WTC11 (cell line): ENCODE measurements around the gene PCED1A. TPM values are rescaled to one million over a fixed set of nuclear protein-coding genes. Genes with fewer than 3 reads are reported as not detected.

Source experiments
- ATAC-seq: fragments of 200-7000 bp; cut with Tn5 transposase; 2 replicates; pipeline ENCODE4 v1.10.0; 2021; ENCODE audit warnings: mild to moderate bottlenecking, moderate library complexity
- CTCF ChIA-PET: fragments of 300-600 bp; sonication (Branson Sonifier 250); formaldehyde crosslinking; loops from one replicate; lab custom pipeline; 2021; ENCODE audit warnings: antibody characterized with exemption; lab: Charles Lee
- POLR2A ChIA-PET: fragments of 350-600 bp; sonication (Branson Sonifier 250); formaldehyde crosslinking; loops from one replicate; lab custom pipeline; 2021; ENCODE audit warnings: antibody characterized with exemption; lab: Charles Lee
- DNase-seq: peaks from one replicate; pipeline ENCODE4 v3.0.0; 2021; ENCODE audit warnings: low spot score
- H3K27ac Mint-ChIP-seq: 2 replicates; pipeline ENCODE4 v1.8.0; 2021; ENCODE audit warnings: mixed read lengths
- H3K27me3 Mint-ChIP-seq: 2 replicates; pipeline ENCODE4 v1.8.0; 2021; ENCODE audit warnings: low read depth, mild to moderate bottlenecking, moderate library complexity, mixed read lengths
- H3K36me3 Mint-ChIP-seq: 2 replicates; pipeline ENCODE4 v1.8.0; 2021; ENCODE audit warnings: mixed read lengths
- H3K4me1 Mint-ChIP-seq: 2 replicates; pipeline ENCODE4 v1.8.0; 2022; ENCODE audit warnings: mixed read lengths
- H3K4me3 Mint-ChIP-seq: 2 replicates; pipeline ENCODE4 v1.8.0; 2021; ENCODE audit warnings: mild to moderate bottlenecking, moderate library complexity, mixed read lengths
- H3K9me3 Mint-ChIP-seq: 2 replicates; pipeline ENCODE4 v1.8.0; 2021; ENCODE audit warnings: mixed read lengths
- ATF6 ChIP-seq: sonication (generic); formaldehyde crosslinking; IDR thresholded peaks from 2 replicates; pipeline ENCODE4 v1.8.1; 2023; ENCODE audit warnings: mild to moderate bottlenecking, missing genetic modification reagents
- CDX4 ChIP-seq: fragments of 250-450 bp; sonication (Bioruptor Pico); IDR thresholded peaks from 2 replicates; pipeline ENCODE4 v1.9.0; 2021; ENCODE audit warnings: moderate library complexity, mild to moderate bottlenecking, inconsistent platforms, borderline replicate concordance
- ESRRA ChIP-seq: sonication (generic); formaldehyde crosslinking; IDR thresholded peaks from 2 replicates; pipeline ENCODE4 v1.8.1; 2022; ENCODE audit warnings: mild to moderate bottlenecking, missing genetic modification reagents, borderline replicate concordance
- HMGA2 ChIP-seq: fragments of 250-450 bp; sonication (Bioruptor Pico); IDR thresholded peaks from 2 replicates; pipeline ENCODE4 v1.4.0; 2021; ENCODE audit warnings: mild to moderate bottlenecking, moderate library complexity
- NFATC4 ChIP-seq: fragments of 250-450 bp; sonication (Bioruptor Pico); IDR thresholded peaks from 2 replicates; pipeline ENCODE4 v1.9.0; 2021; ENCODE audit warnings: mild to moderate bottlenecking
- NR2C2 ChIP-seq: sonication (generic); formaldehyde crosslinking; IDR thresholded peaks from 2 replicates; pipeline ENCODE4 v1.8.0; 2022; ENCODE audit warnings: mild to moderate bottlenecking, missing genetic modification reagents
- RORB ChIP-seq: fragments of 250-450 bp; sonication (Bioruptor Pico); IDR thresholded peaks from 2 replicates; pipeline ENCODE4 v1.9.0; 2021; ENCODE audit warnings: mild to moderate bottlenecking
- SMAD4 ChIP-seq: sonication (generic); formaldehyde crosslinking; IDR thresholded peaks from 2 replicates; pipeline ENCODE4 v1.8.0; 2022; ENCODE audit warnings: mild to moderate bottlenecking, missing genetic modification reagents
- TCF7 ChIP-seq: sonication (generic); formaldehyde crosslinking; IDR thresholded peaks from 2 replicates; pipeline ENCODE4 v1.8.0; 2022; ENCODE audit warnings: mild to moderate bottlenecking, low read depth, missing genetic modification reagents, moderate library complexity
- ZBTB21 ChIP-seq: sonication (generic); formaldehyde crosslinking; IDR thresholded peaks from 2 replicates; pipeline ENCODE4 v1.8.1; 2023; ENCODE audit warnings: mild to moderate bottlenecking, missing genetic modification reagents, borderline replicate concordance
- ZNF138 ChIP-seq: sonication (generic); formaldehyde crosslinking; conservative IDR thresholded peaks from 2 replicates; pipeline ENCODE4 v1.8.1; 2022; ENCODE audit warnings: mild to moderate bottlenecking, moderate library complexity, missing genetic modification reagents
- ZNF281 ChIP-seq: sonication (generic); formaldehyde crosslinking; IDR thresholded peaks from 2 replicates; pipeline ENCODE4 v1.8.0; 2023; ENCODE audit warnings: mild to moderate bottlenecking, missing genetic modification reagents
- ZNF532 ChIP-seq: fragments of 250-450 bp; sonication (Bioruptor Pico); IDR thresholded peaks from 2 replicates; pipeline ENCODE4 v1.9.0; 2021; ENCODE audit warnings: mild to moderate bottlenecking, borderline replicate concordance
- ZNF671 ChIP-seq: fragments of 250-450 bp; sonication (Bioruptor Pico); IDR thresholded peaks from 2 replicates; pipeline ENCODE4 v1.8.0; 2021; ENCODE audit warnings: mild to moderate bottlenecking
- total RNA-seq: library from RNA; stranded (reverse); gene quantifications from 3 replicates; pipeline ENCODE4 v1.2.3, GENCODE V29; 2021
- TF ChIP-seq, protein P1 (sequence below): sonication (generic); formaldehyde crosslinking; IDR thresholded peaks from 2 replicates; pipeline ENCODE4 v1.8.1; 2023; ENCODE audit warnings: mild to moderate bottlenecking, missing genetic modification reagents, moderate library complexity
- TF ChIP-seq, protein P2 (sequence below): fragments of 250-450 bp; sonication (Bioruptor Pico); conservative IDR thresholded peaks from 2 replicates; pipeline ENCODE4 v1.9.0; 2021; ENCODE audit warnings: mild to moderate bottlenecking
- TF ChIP-seq, protein P3 (sequence below): sonication (generic); formaldehyde crosslinking; IDR thresholded peaks from 2 replicates; pipeline ENCODE4 v1.8.0; 2022; ENCODE audit warnings: mild to moderate bottlenecking, missing genetic modification reagents
- TF ChIP-seq, protein P4 (sequence below): sonication (generic); formaldehyde crosslinking; IDR thresholded peaks from 2 replicates; pipeline ENCODE4 v1.8.0; 2022; ENCODE audit warnings: mild to moderate bottlenecking, missing genetic modification reagents
- TF ChIP-seq, protein P5 (sequence below): sonication (generic); formaldehyde crosslinking; IDR thresholded peaks from 2 replicates; pipeline ENCODE4 v1.8.1; 2022; ENCODE audit warnings: missing genetic modification reagents, borderline replicate concordance

PCED1A gene
- total RNA-seq, 1 experiment from 2014 or later: 19.7 TPM

- Mint-ChIP-seq H3K9me3 (no peaks in the 10 kb centered on the region), H3K27me3 (peaks cover 4% of the 10 kb centered on the region; the same call in 1 of the 2 replicates), H3K36me3 (no peaks in the 10 kb centered on the region), H3K4me3 (no peak overlapping the region), H3K4me1 (peaks cover 4% of the 10 kb centered on the region), H3K27ac (no peak overlapping the region)
- POLR2A ChIA-PET: no interaction called here
- ATAC-seq: no peak
- TF ChIP-seq ZNF281 (CRISPR knock-in tag) (no peak), ZNF532 (CRISPR knock-in tag) (no peak), SMAD4 (CRISPR knock-in tag) (no peak), NR2C2 (no peak), ZNF671 (CRISPR knock-in tag) (no peak), ESRRA (no peak), ZNF138 (no peak), CDX4 (CRISPR knock-in tag) (no peak), ZBTB21 (CRISPR knock-in tag) (no peak), RORB (no peak)
- TF ChIP-seq, protein P1, sequence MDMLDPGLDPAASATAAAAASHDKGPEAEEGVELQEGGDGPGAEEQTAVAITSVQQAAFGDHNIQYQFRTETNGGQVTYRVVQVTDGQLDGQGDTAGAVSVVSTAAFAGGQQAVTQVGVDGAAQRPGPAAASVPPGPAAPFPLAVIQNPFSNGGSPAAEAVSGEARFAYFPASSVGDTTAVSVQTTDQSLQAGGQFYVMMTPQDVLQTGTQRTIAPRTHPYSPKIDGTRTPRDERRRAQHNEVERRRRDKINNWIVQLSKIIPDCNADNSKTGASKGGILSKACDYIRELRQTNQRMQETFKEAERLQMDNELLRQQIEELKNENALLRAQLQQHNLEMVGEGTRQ (CRISPR knock-in tag): no peak
- TF ChIP-seq, protein P2, sequence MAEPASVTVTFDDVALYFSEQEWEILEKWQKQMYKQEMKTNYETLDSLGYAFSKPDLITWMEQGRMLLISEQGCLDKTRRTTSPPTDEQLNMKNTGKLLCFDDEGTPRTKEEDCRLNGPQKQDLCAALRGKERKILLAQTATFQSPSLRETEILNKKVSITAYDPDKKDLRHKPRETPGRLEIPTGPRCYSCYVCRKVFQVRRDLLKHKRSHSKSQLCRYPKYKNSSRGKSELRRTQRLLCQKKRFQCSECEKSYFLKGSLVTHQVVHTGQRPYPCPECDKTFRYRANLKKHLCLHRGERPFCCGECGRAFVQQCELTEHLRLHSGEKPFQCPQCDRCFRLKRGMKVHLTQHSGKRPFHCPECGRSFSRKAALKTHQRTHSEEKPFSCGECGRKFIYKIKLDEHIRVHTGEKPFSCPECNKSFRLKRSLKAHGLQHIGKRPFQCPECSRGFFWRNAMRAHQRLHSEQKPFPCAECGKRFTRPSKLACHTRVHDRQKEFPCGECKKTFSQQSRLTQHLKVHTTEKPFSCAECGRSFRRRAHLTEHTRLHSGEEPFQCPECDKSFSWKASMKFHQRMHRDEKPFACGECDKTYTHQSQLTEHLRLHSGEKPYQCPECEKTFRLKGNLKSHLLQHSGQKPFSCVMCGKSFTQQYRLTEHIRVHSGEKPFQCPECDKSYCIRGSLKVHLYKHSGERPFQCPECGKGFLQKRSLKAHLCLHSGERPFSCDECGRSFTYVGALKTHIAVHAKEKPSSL (CRISPR knock-in tag): no peak
- TF ChIP-seq, protein P3, sequence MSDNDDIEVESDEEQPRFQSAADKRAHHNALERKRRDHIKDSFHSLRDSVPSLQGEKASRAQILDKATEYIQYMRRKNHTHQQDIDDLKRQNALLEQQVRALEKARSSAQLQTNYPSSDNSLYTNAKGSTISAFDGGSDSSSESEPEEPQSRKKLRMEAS: no peak
- DNase-seq: no peak
- CTCF ChIA-PET: no interaction called here
Measured at GRCh38 chr20:2845607-2846006, 5.2 kb upstream of the PCED1A start.

- POLR2A ChIA-PET: no interaction called here
- TF ChIP-seq, protein P4, sequence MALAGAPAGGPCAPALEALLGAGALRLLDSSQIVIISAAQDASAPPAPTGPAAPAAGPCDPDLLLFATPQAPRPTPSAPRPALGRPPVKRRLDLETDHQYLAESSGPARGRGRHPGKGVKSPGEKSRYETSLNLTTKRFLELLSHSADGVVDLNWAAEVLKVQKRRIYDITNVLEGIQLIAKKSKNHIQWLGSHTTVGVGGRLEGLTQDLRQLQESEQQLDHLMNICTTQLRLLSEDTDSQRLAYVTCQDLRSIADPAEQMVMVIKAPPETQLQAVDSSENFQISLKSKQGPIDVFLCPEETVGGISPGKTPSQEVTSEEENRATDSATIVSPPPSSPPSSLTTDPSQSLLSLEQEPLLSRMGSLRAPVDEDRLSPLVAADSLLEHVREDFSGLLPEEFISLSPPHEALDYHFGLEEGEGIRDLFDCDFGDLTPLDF: no peak
- TF ChIP-seq ATF6 (CRISPR knock-in tag) (no peak), HMGA2 (CRISPR knock-in tag) (no peak), NFATC4 (no peak), TCF7 (no peak)
- TF ChIP-seq, protein P5, sequence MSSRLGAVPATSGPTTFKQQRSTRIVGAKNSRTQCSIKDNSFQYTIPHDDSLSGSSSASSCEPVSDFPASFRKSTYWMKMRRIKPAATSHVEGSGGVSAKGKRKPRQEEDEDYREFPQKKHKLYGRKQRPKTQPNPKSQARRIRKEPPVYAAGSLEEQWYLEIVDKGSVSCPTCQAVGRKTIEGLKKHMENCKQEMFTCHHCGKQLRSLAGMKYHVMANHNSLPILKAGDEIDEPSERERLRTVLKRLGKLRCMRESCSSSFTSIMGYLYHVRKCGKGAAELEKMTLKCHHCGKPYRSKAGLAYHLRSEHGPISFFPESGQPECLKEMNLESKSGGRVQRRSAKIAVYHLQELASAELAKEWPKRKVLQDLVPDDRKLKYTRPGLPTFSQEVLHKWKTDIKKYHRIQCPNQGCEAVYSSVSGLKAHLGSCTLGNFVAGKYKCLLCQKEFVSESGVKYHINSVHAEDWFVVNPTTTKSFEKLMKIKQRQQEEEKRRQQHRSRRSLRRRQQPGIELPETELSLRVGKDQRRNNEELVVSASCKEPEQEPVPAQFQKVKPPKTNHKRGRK (CRISPR knock-in tag): no peak
Measured at GRCh38 chr20:2840967-2841531, 594 bp upstream of the PCED1A start.

More at GRCh38 chr20:2840967-2841531, 594 bp upstream of the PCED1A start:
- Mint-ChIP-seq H3K9me3 (peaks cover 5% of the 10 kb centered on the region), H3K27me3 (peaks cover 27% of the 10 kb centered on the region), H3K36me3 (peaks cover 11% of the 10 kb centered on the region), H3K27ac (no peak overlapping the region), H3K4me3 (peak overlapping the region; percentile 75), H3K4me1 (peaks cover 8% of the 10 kb centered on the region)
- CTCF ChIA-PET: interaction anchor here (0.7 to 1.6 kb wide), 4 partner anchors 7 to 85 kb away, joined by 3 to 10 read pairs (median 4); no protein-coding TSS in a partner anchor
- DNase-seq (peak; percentile 65), ATAC-seq (peak; percentile 45)
